H9 (cell line): ENCODE measurements around the gene COL4A4. TPM values are rescaled to one million over a fixed set of nuclear protein-coding genes. Genes with fewer than 3 reads are reported as not detected.

Experiments used
- DNase-seq: peaks from one replicate; pipeline ENCODE4 v3.0.0-alpha.2; 2017
- H2AFZ ChIP-seq: one replicate; pipeline ENCODE4 v1.6.1; 2013; ENCODE audit warnings: mild to moderate bottlenecking, low read length, control low read depth, moderate library complexity
- H2AK5ac ChIP-seq: 2 replicates; pipeline ENCODE4 v1.6.1; 2013; ENCODE audit warnings: low read length, control low read depth, mixed read lengths; ENCODE audit not compliant: insufficient read length
- H2BK120ac ChIP-seq: one replicate; pipeline ENCODE4 v1.6.1; 2013; ENCODE audit warnings: low read depth, mild to moderate bottlenecking, low read length, control low read depth, inconsistent platforms; ENCODE audit not compliant: poor library complexity, severe bottlenecking
- H2BK12ac ChIP-seq: 2 replicates; pipeline ENCODE4 v1.6.1; 2013; ENCODE audit warnings: low read length, control low read depth, mixed read lengths, low read depth; ENCODE audit not compliant: insufficient read length
- H2BK15ac ChIP-seq: 2 replicates; pipeline ENCODE4 v1.6.1; 2013; ENCODE audit warnings: low read depth, low read length, control low read depth
- H2BK20ac ChIP-seq: one replicate; pipeline ENCODE4 v1.6.1; 2013; ENCODE audit warnings: low read depth, mild to moderate bottlenecking, low read length, control low read depth, inconsistent platforms; ENCODE audit not compliant: poor library complexity, severe bottlenecking
- H2BK5ac ChIP-seq: 2 replicates; pipeline ENCODE4 v1.6.1; 2013; ENCODE audit warnings: low read length, control low read depth, mixed read lengths; ENCODE audit not compliant: insufficient read length
- H3K14ac ChIP-seq: 2 replicates; pipeline ENCODE4 v1.6.1; 2013; ENCODE audit warnings: low read length, control low read depth; ENCODE audit not compliant: insufficient read depth
- H3K18ac ChIP-seq: 2 replicates; pipeline ENCODE4 v1.6.1; 2013; ENCODE audit warnings: low read depth, mild to moderate bottlenecking, mixed read lengths, low read length, control low read depth; ENCODE audit not compliant: insufficient read length
- H3K23ac ChIP-seq: 2 replicates; pipeline ENCODE4 v1.6.1; 2013; ENCODE audit warnings: low read length, control low read depth, mixed read lengths, low read depth; ENCODE audit not compliant: insufficient read length
- H3K23me2 ChIP-seq: 2 replicates; pipeline ENCODE4 v1.6.1; 2013; ENCODE audit warnings: low read depth, mild to moderate bottlenecking, mixed read lengths, low read length, control low read depth; ENCODE audit not compliant: insufficient read length, poor library complexity, severe bottlenecking
- H3K27ac ChIP-seq: 2 replicates; pipeline ENCODE4 v1.5.1; 2013; ENCODE audit warnings: low read length, control low read depth, mixed read lengths, low read depth; ENCODE audit not compliant: insufficient read length
- H3K27me3 ChIP-seq: 2 replicates; pipeline ENCODE4 v1.6.1; 2013; ENCODE audit warnings: low read length, control low read depth, inconsistent platforms; ENCODE audit not compliant: insufficient read depth
- H3K4ac ChIP-seq: 2 replicates; pipeline ENCODE4 v1.6.1; 2013; ENCODE audit warnings: low read depth, mild to moderate bottlenecking, control low read depth, inconsistent platforms, low read length, moderate library complexity
- H3K4me1 ChIP-seq: 2 replicates; pipeline ENCODE4 v1.6.1; 2013; ENCODE audit warnings: low read length, control low read depth, inconsistent platforms; ENCODE audit not compliant: insufficient read depth
- H3K4me2 ChIP-seq: 2 replicates; pipeline ENCODE4 v1.6.1; 2013; ENCODE audit warnings: low read length, control low read depth, mixed read lengths; ENCODE audit not compliant: insufficient read length, insufficient read depth
- H3K56ac ChIP-seq: 2 replicates; pipeline ENCODE4 v1.6.1; 2013; ENCODE audit warnings: low read depth, mild to moderate bottlenecking, mixed read lengths, low read length, control low read depth; ENCODE audit not compliant: insufficient read length
- H3K79me1 ChIP-seq: 2 replicates; pipeline ENCODE4 v1.6.1; 2013; ENCODE audit warnings: low read depth, mild to moderate bottlenecking, moderate library complexity, low read length, control low read depth, inconsistent platforms; ENCODE audit not compliant: insufficient read depth, poor library complexity, severe bottlenecking
- H3K79me2 ChIP-seq: 2 replicates; pipeline ENCODE4 v1.6.1; 2013; ENCODE audit warnings: low read length, control low read depth, inconsistent platforms; ENCODE audit not compliant: insufficient read depth
- H3K9ac ChIP-seq: 2 replicates; pipeline ENCODE4 v1.6.1; 2013; ENCODE audit warnings: low read length, control low read depth, mixed read lengths; ENCODE audit not compliant: insufficient read length; ENCODE audit errors: extremely low read depth
- H3K9me3 ChIP-seq: one replicate; pipeline ENCODE4 v1.6.1; 2013; ENCODE audit warnings: low read depth, low read length, inconsistent platforms; ENCODE audit not compliant: control insufficient read depth
- H3T11ph ChIP-seq: one replicate; pipeline ENCODE4 v1.6.1; 2013; ENCODE audit warnings: mild to moderate bottlenecking, low read length, control low read depth, inconsistent platforms
- H4K20me1 ChIP-seq: one replicate; pipeline ENCODE4 v1.6.1; 2013; ENCODE audit not compliant: control insufficient read depth, insufficient read length, insufficient read depth
- H4K5ac ChIP-seq: 2 replicates; pipeline ENCODE4 v1.6.1; 2013; ENCODE audit warnings: low read depth, mild to moderate bottlenecking, mixed read lengths, low read length, control low read depth; ENCODE audit not compliant: insufficient read length
- H4K8ac ChIP-seq: replicated peaks from 2 replicates; pipeline ENCODE4 v1.6.1; 2013; ENCODE audit warnings: low read length, control low read depth, mixed read lengths, low read depth; ENCODE audit not compliant: insufficient read length
- H4K91ac ChIP-seq: 2 replicates; pipeline ENCODE4 v1.6.1; 2013; ENCODE audit warnings: low read depth, mild to moderate bottlenecking, moderate library complexity, mixed read lengths, low read length, control low read depth; ENCODE audit not compliant: insufficient read length
- H3K27ac Mint-ChIP-seq, 3 experiments: 2 replicates in 2 of 3; 3 replicates in 1 of 3; pipeline ENCODE4 v1.8.0; 2020 to 2021; ENCODE audit warnings: mixed read lengths in 3 of 3, mild to moderate bottlenecking in 1 of 3, moderate library complexity in 1 of 3
- H3K27me3 Mint-ChIP-seq: 2 replicates; pipeline ENCODE4 v1.8.0; 2021; ENCODE audit warnings: low read depth, mild to moderate bottlenecking, moderate library complexity, mixed read lengths
- H3K36me3 Mint-ChIP-seq, 3 experiments: 2 replicates in 2 of 3; 3 replicates in 1 of 3; pipeline ENCODE4 v1.8.0; 2020 to 2021; ENCODE audit warnings: low read depth in 3 of 3, mixed read lengths in 3 of 3; ENCODE audit not compliant: insufficient read depth in 1 of 3
- H3K4me1 Mint-ChIP-seq, 2 experiments: 2 replicates each; pipeline ENCODE4 v1.8.0; 2020; ENCODE audit warnings: mixed read lengths in 2 of 2
- H3K4me3 Mint-ChIP-seq, 2 experiments: 2 replicates in 1 of 2; 3 replicates in 1 of 2; pipeline ENCODE4 v1.8.0; 2020 to 2021; ENCODE audit warnings: mild to moderate bottlenecking in 2 of 2, mixed read lengths in 2 of 2, moderate library complexity in 1 of 2
- H3K9me3 Mint-ChIP-seq, 2 experiments: 2 replicates in 1 of 2; 3 replicates in 1 of 2; pipeline ENCODE4 v1.8.0; 2020; ENCODE audit warnings: mild to moderate bottlenecking in 2 of 2, mixed read lengths in 2 of 2, moderate library complexity in 1 of 2
- WGBS: extraction: QIAGEN DNeasy Blood & Tissue Kit; methylation state at CpG from one replicate; pipeline ENCODE4 v1.1.7; 2013; ENCODE audit warnings: missing lambda C conversion rate, low lambda C conversion rate, mixed read lengths; ENCODE audit not compliant: insufficient read length; ENCODE audit errors: extremely low coverage; 5-methylcytosine and 5-hydroxymethylcytosine counted together
- total RNA-seq: library from RNA; stranded (reverse); gene quantifications from 2 replicates; pipeline ENCODE4 v1.2.1, GENCODE V29; 2021
- TF ChIP-seq, protein P1 (sequence below): fragments of 200-600 bp; sonication (generic); conservative IDR thresholded peaks from 3 replicates; pipeline ENCODE4 v1.8.0; 2021; ENCODE audit warnings: antibody characterized with exemption, mild to moderate bottlenecking

Gene COL4A4
- total RNA-seq, 1 experiment from 2014 or later: 0.92 TPM

DNA sequence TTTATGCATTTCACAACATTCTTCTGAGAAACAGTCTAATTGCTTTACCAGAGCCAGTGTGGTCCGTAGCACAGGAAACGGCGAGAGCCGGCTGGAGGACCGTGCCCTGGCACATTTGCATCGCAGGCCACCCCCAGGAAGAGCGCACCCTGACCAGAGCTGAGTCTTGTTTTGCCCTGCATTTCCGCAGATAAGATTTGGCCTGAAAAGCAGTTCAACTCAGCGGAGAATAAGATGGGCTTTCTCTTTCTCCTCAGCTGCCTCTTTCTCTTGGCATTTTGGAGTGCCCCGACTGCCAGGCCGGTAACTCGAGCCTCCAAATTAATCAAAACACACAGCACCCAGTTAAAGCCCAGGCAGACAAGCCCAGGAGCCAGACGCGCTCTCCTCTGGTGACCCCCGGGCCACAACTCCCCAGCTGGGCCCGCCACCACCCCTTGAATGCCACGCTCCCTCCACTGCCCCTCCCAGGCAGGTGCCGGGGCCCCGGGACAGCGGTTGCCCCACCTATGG is 464 bp downstream of the COL4A4 start:
- Histone ChIP-seq H2BK12ac (no peak overlapping the region), H4K8ac (no peak overlapping the region), H3K4me2 (peak overlapping the region; percentile 73), H3T11ph (no peak overlapping the region), H2AFZ (no peak overlapping the region), H4K91ac (no peak overlapping the region), H3K23me2 (peaks cover 14% of the 10 kb centered on the region), H3K14ac (no peak overlapping the region), H3K23ac (no peak overlapping the region), H3K4ac (no peak overlapping the region), H3K9ac (no peak overlapping the region), H3K79me2 (no peaks in the 10 kb centered on the region), H3K9me3 (no peaks in the 10 kb centered on the region), H4K5ac (no peak overlapping the region), H2BK20ac (no peak overlapping the region), H2AK5ac (no peak overlapping the region), H3K79me1 (no peaks in the 10 kb centered on the region), H3K27me3 (peaks cover 6% of the 10 kb centered on the region; the same call in 1 of the 2 replicates), H3K56ac (no peak overlapping the region), H2BK120ac (no peak overlapping the region), H4K20me1 (no peaks in the 10 kb centered on the region), H3K18ac (no peak overlapping the region), H2BK15ac (no peak overlapping the region), H3K4me1 (no peaks in the 10 kb centered on the region; the same call in 1 of the 2 replicates), H2BK5ac (no peak overlapping the region), H3K27ac (no peak overlapping the region)
- H3K4me1 Mint-ChIP-seq: peaks cover 10 to 19% of the 10 kb centered on the region in 2 experiments
- no peak overlapping the region for H3K27ac Mint-ChIP-seq
- H3K4me3 Mint-ChIP-seq: peak overlapping the region; percentile 72 to 86
- WGBS: no CpG with 5 or more reads among the region's 20 CpGs
- TF ChIP-seq, protein P1, sequence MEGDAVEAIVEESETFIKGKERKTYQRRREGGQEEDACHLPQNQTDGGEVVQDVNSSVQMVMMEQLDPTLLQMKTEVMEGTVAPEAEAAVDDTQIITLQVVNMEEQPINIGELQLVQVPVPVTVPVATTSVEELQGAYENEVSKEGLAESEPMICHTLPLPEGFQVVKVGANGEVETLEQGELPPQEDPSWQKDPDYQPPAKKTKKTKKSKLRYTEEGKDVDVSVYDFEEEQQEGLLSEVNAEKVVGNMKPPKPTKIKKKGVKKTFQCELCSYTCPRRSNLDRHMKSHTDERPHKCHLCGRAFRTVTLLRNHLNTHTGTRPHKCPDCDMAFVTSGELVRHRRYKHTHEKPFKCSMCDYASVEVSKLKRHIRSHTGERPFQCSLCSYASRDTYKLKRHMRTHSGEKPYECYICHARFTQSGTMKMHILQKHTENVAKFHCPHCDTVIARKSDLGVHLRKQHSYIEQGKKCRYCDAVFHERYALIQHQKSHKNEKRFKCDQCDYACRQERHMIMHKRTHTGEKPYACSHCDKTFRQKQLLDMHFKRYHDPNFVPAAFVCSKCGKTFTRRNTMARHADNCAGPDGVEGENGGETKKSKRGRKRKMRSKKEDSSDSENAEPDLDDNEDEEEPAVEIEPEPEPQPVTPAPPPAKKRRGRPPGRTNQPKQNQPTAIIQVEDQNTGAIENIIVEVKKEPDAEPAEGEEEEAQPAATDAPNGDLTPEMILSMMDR: no peak
- H3K27me3 Mint-ChIP-seq: peaks cover 60% of the 10 kb centered on the region
- H3K36me3 Mint-ChIP-seq: no peaks in the 10 kb centered on the region; a peak in 1 of 7 replicates
- no peaks in the 10 kb centered on the region; a peak in 1 of 5 replicates for H3K9me3 Mint-ChIP-seq
- peak; percentile 36 for DNase-seq
